SU-DHL-6 (cell line): ENCODE measurements around the gene NCF4.

Experiments
- EZH2phosphoT487 ChIP-seq: fragments of 200-600 bp; sonication (generic), shearing (Covaris generic); conservative IDR thresholded peaks from 2 replicates; pipeline ENCODE4 v1.6.1; 2018; ENCODE audit warnings: mild to moderate bottlenecking, antibody characterized with exemption, low read length, moderate library complexity, mixed read lengths
- TF ChIP-seq, protein P1 (sequence below): fragments of 200-600 bp; sonication (generic); IDR thresholded peaks from one replicate; pipeline ENCODE4 v1.5.1; 2017; ENCODE audit warnings: antibody characterized with exemption, mild to moderate bottlenecking, low read length, moderate library complexity; ENCODE audit not compliant: insufficient read depth, poor library complexity, severe bottlenecking

- TF ChIP-seq, protein P1, sequence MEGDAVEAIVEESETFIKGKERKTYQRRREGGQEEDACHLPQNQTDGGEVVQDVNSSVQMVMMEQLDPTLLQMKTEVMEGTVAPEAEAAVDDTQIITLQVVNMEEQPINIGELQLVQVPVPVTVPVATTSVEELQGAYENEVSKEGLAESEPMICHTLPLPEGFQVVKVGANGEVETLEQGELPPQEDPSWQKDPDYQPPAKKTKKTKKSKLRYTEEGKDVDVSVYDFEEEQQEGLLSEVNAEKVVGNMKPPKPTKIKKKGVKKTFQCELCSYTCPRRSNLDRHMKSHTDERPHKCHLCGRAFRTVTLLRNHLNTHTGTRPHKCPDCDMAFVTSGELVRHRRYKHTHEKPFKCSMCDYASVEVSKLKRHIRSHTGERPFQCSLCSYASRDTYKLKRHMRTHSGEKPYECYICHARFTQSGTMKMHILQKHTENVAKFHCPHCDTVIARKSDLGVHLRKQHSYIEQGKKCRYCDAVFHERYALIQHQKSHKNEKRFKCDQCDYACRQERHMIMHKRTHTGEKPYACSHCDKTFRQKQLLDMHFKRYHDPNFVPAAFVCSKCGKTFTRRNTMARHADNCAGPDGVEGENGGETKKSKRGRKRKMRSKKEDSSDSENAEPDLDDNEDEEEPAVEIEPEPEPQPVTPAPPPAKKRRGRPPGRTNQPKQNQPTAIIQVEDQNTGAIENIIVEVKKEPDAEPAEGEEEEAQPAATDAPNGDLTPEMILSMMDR: no peak
- no peak for TF ChIP-seq EZH2phosphoT487
Observed at GRCh38 chr22:36858966-36859365, 1.8 kb upstream of the NCF4 start.
